AG09309 (cell line): ENCODE data around the gene CCDC89.

Experiments used
- DNase-seq: peaks from one replicate; pipeline ENCODE4 v3.0.0-alpha.2; 2010; ENCODE audit warnings: low read depth
- H3K4me3 ChIP-seq: 2 replicates; pipeline ENCODE4 v1.5.1; 2011; ENCODE audit warnings: mild to moderate bottlenecking, low read depth, low read length, moderate library complexity; ENCODE audit not compliant: control insufficient read depth
- CTCF ChIP-seq: IDR thresholded peaks from 2 replicates; pipeline ENCODE4 v1.5.1; 2011; ENCODE audit warnings: mild to moderate bottlenecking, low read depth, low read length, inconsistent platforms; ENCODE audit not compliant: insufficient read depth, control insufficient read depth; ENCODE audit errors: missing control alignments

The CCDC89 gene

GRCh38 chr11:85695546-85695945 lies 9.6 kb upstream of the CCDC89 start:
- no peak for TF ChIP-seq CTCF
- H3K4me3 ChIP-seq = no peak overlapping the region
- no peak for DNase-seq

GRCh38 chr11:85694385-85694980 lies 8.5 kb upstream of the CCDC89 start:
- TF ChIP-seq CTCF = peak; percentile 60
- DNase-seq = no peak
- H3K4me3 ChIP-seq = no peak overlapping the region

- H3K4me3 ChIP-seq = peak overlapping the region; percentile 22
- no peak for DNase-seq
Observed at GRCh38 chr11:85685125-85685819, 723 bp downstream of the CCDC89 start.

GRCh38 chr11:85682330-85683305 lies 3.4 kb downstream of the CCDC89 start:
- DNase-seq = no peak
- H3K4me3 ChIP-seq = peak overlapping the region; percentile 61
- no peak for TF ChIP-seq CTCF

More at GRCh38 chr11:85685125-85685819, 723 bp downstream of the CCDC89 start:
- no peak for TF ChIP-seq CTCF

- no peak for TF ChIP-seq CTCF
- H3K4me3 ChIP-seq = no peak overlapping the region
- no peak for DNase-seq
Observed at GRCh38 chr11:85680897-85681296, 5.1 kb downstream of the CCDC89 start.

GRCh38 chr11:85679576-85679975 lies 6.4 kb downstream of the CCDC89 start:
- H3K4me3 ChIP-seq = no peak overlapping the region
- DNase-seq = no peak
- no peak for TF ChIP-seq CTCF
